GM12878 (cell line): ENCODE results near the gene TTYH3. TPM values are rescaled to one million over a fixed set of nuclear protein-coding genes. Genes with fewer than 3 reads are reported as not detected.

Source experiments
- EED ChIP-seq: sonication (generic); IDR thresholded peaks from 2 replicates; pipeline ENCODE4 v1.6.1; 2016; ENCODE audit warnings: antibody characterized with exemption, low read depth
- EGR1 ChIP-seq, 2 experiments: IDR thresholded peaks; 1 replicate in 1 of 2; 2 replicates in 1 of 2; pipeline ENCODE4 v1.6.1; 2011 to 2012; ENCODE audit warnings: low read depth in 2 of 2, low read length in 2 of 2, borderline replicate concordance in 1 of 2, mild to moderate bottlenecking in 1 of 2, moderate library complexity in 1 of 2
- ESRRA ChIP-seq: IDR thresholded peaks from 2 replicates; pipeline ENCODE4 v1.6.1; 2012; ENCODE audit warnings: mild to moderate bottlenecking, low read length, improper control_type of control experiment
- FOXK2 ChIP-seq: fragments of 450-650 bp; IDR thresholded peaks from 2 replicates; pipeline ENCODE4 v1.6.1; 2017; ENCODE audit warnings: mild to moderate bottlenecking, moderate library complexity
- IKZF1 ChIP-seq: fragments of 450-650 bp; conservative IDR thresholded peaks from 2 replicates; pipeline ENCODE4 v1.6.1; 2017; ENCODE audit warnings: antibody characterized with exemption, mild to moderate bottlenecking
- MLLT1 ChIP-seq: fragments of 450-650 bp; IDR thresholded peaks from 2 replicates; pipeline ENCODE4 v1.6.1; 2016; ENCODE audit warnings: mild to moderate bottlenecking
- MXI1 ChIP-seq: fragments of 150-350 bp; IDR thresholded peaks from 2 replicates; pipeline ENCODE4 v1.6.1; 2011; ENCODE audit warnings: low read depth, mild to moderate bottlenecking, inconsistent platforms, low read length, improper control_type of control experiment
- NRF1 ChIP-seq: conservative IDR thresholded peaks from 2 replicates; pipeline ENCODE4 v1.6.1; 2011; ENCODE audit warnings: mild to moderate bottlenecking, low read depth, low read length, improper control_type of control experiment
- POLR2AphosphoS5 ChIP-seq: IDR thresholded peaks from 2 replicates; pipeline ENCODE4 v1.6.1; 2011; ENCODE audit warnings: mild to moderate bottlenecking, low read length, inconsistent platforms
- RELB ChIP-seq: fragments of 450-650 bp; IDR thresholded peaks from 2 replicates; pipeline ENCODE4 v1.6.1; 2017; ENCODE audit warnings: low read depth, mild to moderate bottlenecking, moderate library complexity
- SIN3A ChIP-seq: IDR thresholded peaks from 2 replicates; pipeline ENCODE4 v1.6.1; 2012; ENCODE audit warnings: low read depth, low read length, improper control_type of control experiment
- SKIL ChIP-seq: fragments of 450-650 bp; IDR thresholded peaks from 2 replicates; pipeline ENCODE4 v1.6.1; 2017; ENCODE audit warnings: mild to moderate bottlenecking, low read depth, inconsistent platforms; ENCODE audit not compliant: poor library complexity, severe bottlenecking
- SP1 ChIP-seq: IDR thresholded peaks from one replicate; pipeline ENCODE4 v1.6.1; 2011; ENCODE audit warnings: low read depth, low read length
- SPI1 ChIP-seq: IDR thresholded peaks from 2 replicates; pipeline ENCODE4 v1.6.1; 2011; ENCODE audit warnings: low read depth, mild to moderate bottlenecking, low read length, moderate library complexity, borderline replicate concordance; ENCODE audit not compliant: insufficient read depth
- WRNIP1 ChIP-seq: IDR thresholded peaks from 2 replicates; pipeline ENCODE4 v1.6.1; 2011; ENCODE audit warnings: low read depth, low read length, improper control_type of control experiment, borderline replicate concordance
- YY1 ChIP-seq: IDR thresholded peaks from 2 replicates; pipeline ENCODE4 v1.6.1; 2011; ENCODE audit warnings: low read depth, mild to moderate bottlenecking, low read length
- ZNF687 ChIP-seq: fragments of 450-650 bp; IDR thresholded peaks from 2 replicates; pipeline ENCODE4 v1.6.1; 2017; ENCODE audit warnings: mild to moderate bottlenecking, moderate library complexity
- polyA plus RNA-seq, 11 experiments: library from polyadenylated mRNA; depleted of rRNA in 4 of 11; unstranded in 6 of 11; stranded (reverse) in 5 of 11; fragments of >200 nt; fragmentation: Nextera tagmentation in 4 of 11; fragmentation: Illumina TruSeq in 1 of 11; extraction: Ambion mirVana in 4 of 11; extraction: Trizol in 1 of 11; gene quantifications; 1 replicate in 1 of 11; 2 replicates in 10 of 11; pipeline versions ENCODE4 v1.2.1 to v1.2.3, GENCODE V29; 2011 to 2016; ENCODE audit warnings: inconsistent platforms in 2 of 11, missing spikeins in 2 of 11, low read depth in 1 of 11
- total RNA-seq, 4 experiments: library from RNA; depleted of rRNA in 3 of 4; stranded (reverse); fragments of >200 nt in 3 of 4; fragmentation: Illumina TruSeq in 1 of 4; extraction: Trizol in 1 of 4; gene quantifications; 2 replicates each; pipeline versions ENCODE4 v1.2.1 to v1.2.3, GENCODE V29; 2013 to 2021

Gene TTYH3
- total and polyA plus RNA-seq, 10 of the 15 experiments (the other 5 are each of a cell fraction or from before 2014, with no cell fraction given) = 0.79 to 71.4 (median 10.5) TPM

GRCh38 chr7:2633538-2634266 is 1.9 kb downstream of the TTYH3 start (continued):
- TF ChIP-seq MLLT1 (peak; percentile 23; the same call in 1 of the 2 replicates), YY1 (no peak), SKIL (no peak), IKZF1 (no peak), SIN3A (no peak; the same call in 1 of the 2 replicates), POLR2AphosphoS5 (peak; percentile 35; the same call in 1 of the 2 replicates), SPI1 (no peak), ZNF687 (0 out of 2 replicates have a peak, but pooled peaks have one; percentile 5), NRF1 (0 out of 2 replicates have a peak, but pooled peaks have one; percentile 16), ESRRA (no peak), MXI1 (no peak), WRNIP1 (no peak), SP1 (no peak), FOXK2 (no peak), RELB (no peak), EED (no peak), EGR1 (IDR thresholded peaks at IDR 0.05; ENCODE audit: borderline replicate concordance in 1 of 2, low read depth in 2 of 2, low read length in 2 of 2) (no peak)
